SK-N-DZ (cell line): ENCODE data around the gene ST3GAL5.

Source experiments
- DNase-seq: peaks from one replicate; pipeline ENCODE4 v3.0.0-alpha.2; 2015; ENCODE audit warnings: low spot score

ST3GAL5 gene

GRCh38 chr2:85806358-85807118 lies 82.3 kb downstream of the ST3GAL5 start:
- DNase-seq, result no peak

- DNase-seq, result peak; percentile 29
Measured at GRCh38 chr2:85804583-85804982, 84.2 kb downstream of the ST3GAL5 start.

DNA sequence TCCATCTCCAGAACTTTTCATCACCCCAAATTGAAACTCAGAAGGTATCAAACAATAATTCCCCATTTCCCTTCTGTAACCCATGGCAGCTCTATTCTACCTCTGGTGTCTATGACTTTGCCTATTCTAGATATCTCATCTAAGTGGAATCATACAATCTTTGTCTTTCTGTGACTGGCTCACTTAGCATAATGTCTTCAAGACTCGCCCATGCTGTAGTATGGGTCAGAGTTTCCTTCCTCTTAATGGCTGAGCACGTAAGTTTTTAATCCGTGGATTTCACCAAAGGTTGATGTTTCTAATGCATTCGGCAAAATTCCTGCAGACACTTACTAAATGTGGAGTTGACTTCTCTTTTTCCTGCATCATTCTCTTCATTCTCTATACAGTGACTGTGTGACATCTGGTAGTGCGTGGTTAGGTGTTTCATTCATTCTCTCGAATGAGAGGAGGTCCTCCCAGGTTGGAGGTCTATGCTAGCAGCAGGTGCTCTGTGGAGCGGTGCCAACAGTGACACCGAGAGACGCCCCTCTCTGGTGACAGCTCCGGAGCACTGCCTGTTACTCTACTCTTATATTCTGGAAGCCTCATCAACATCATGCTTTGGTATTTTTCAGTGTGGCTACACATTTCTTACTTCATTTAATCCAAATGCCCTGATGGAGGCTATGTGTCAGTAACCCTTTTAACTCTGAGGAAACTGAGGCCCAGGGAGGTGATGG lies 84.9 kb downstream of the ST3GAL5 start:
- no peak for DNase-seq

DNA sequence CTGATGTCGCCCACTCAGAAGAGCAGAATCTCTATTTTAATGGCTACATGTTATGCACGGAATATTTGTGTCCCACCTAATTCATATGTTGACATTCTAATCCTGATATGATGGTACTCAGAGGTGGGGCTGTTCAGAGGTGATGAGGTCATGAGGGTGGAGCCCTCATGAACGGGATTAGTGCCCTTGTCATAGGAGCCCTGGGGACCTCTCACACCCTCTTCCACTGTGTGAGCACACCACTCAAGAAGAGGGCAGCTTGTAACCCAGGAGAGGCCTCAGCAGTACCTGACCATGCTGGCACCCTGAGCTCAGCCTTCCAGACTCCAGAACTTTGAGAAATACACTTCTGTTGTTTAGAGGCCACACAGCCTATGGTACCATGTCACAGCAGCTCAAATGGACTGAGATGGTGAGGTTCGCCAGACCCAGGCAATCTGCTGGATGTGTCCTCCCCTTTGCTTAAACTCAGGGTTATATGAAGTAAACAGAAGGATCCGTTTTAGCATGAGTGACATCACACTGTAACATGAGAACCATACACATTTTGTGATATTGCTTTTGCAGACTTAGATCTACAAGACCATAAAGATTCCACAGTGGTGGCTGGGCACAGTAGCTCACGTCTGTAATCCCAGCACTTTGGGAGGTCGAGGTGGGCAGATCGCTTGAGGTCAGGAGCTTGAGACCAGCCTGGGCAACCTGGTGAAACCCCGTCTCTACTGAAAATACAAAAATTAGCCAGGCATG lies 86.3 kb downstream of the ST3GAL5 start:
- no peak for DNase-seq

DNA sequence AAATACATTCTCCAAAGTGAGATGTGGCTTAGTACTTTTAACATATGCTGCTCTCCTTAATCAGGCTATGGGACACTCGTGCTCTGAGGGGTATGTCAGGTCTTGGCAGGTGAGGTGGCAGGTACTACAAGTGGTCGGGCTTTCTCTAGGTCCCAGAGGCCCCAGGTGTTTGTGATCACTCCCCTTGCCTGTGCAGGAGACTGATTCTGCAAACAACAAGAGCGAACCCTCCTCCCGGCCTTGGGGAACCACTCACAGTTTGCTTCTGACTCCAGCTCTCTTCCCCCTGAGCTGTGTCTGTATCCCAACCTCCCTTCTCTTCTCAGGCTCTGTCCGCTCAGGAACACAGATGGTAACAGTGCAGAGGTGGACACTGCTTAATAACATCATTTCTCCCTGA lies 86.9 kb downstream of the ST3GAL5 start:
- no peak for DNase-seq

- no peak for DNase-seq
Measured at GRCh38 chr2:85800586-85800985, 88.2 kb downstream of the ST3GAL5 start.

- DNase-seq, result no peak
Measured at GRCh38 chr2:85799215-85799956, 89.4 kb downstream of the ST3GAL5 start.

DNA sequence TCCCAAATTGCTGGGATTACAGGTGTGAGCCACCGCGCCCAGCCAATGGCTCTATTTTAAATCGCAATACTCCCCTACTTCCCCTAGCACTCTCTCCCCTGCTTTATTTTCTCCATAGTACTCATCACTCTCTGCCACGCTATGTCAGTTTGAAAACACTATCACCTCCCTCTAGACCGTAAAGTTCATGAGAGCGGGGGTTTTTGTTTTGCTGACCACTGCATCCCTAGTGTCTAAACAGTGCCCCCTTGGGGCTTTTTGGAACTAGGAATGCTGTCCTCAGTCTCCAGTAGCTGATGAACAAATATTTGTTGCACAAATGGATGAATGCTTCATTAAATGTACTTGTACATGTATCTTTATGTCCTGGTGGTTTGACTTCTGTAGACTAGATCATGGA lies 90.9 kb downstream of the ST3GAL5 start:
- DNase-seq, result peak; percentile 18

DNA sequence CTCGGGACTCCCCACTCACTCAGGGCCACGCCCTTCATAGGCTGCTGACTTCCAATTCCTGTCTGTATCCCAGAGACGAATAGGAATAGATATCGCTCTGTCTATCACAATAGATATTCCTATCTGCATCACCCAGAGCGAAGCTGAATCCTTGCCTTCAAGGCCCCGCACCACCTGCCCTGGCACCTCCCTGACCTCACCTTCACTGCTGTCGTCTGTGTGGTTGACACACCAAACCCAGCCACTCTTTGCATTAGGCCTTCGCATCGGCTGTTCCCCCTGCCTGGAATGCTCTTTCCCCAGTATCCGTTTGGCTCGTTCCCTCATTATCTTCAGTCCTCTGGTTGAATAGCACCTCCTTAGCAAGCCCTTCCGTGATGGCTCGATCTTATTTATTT lies 91.5 kb downstream of the ST3GAL5 start:
- no peak for DNase-seq

DNA sequence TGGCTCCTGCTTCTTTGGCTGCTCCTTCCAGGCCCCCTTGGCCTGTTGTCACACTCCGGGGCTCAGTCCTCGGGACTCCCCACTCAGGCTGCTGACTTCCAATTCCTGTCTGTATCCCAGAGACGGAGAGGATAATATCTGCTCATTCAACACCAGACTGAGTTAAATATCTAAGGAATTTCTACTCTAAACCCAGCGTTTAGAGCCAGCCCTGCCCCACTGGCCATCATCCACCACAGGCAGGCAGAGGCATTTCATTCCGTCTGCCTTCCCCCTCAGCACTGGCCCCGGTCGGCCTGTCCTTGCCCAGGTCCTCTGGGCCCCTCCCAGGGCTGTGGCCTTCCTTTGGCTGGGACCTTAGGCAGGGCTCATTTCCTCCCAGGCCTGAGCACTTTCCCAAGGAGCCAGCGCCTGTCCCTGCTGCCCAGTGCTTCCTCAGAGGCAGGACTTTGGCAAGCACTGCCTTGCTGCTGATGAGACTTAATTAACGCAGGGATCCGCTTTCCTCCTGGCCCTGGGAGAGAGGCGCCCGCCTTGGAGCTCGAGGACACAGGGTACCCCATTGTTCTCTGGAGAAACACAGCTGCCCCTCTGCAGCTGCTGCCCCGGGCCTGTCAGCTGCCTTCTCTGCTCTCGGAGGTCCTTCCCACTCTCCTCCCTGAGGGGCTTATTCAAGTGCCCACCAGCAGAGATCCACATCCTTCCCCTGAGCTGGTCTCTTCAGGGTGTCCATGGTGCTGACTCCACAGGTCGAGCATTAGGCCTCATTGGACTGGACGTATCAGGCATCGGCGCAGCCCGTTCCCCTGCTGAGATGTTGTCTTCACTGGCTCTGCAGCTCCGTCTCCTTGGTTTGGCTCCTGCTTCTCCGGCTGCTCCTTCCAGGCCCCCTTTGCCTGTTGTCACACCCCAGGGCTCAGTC lies 92.2 kb downstream of the ST3GAL5 start:
- peak; percentile 19 for DNase-seq

GRCh38 chr2:85796046-85796340 lies 92.8 kb downstream of the ST3GAL5 start:
- DNase-seq, result no peak

DNA sequence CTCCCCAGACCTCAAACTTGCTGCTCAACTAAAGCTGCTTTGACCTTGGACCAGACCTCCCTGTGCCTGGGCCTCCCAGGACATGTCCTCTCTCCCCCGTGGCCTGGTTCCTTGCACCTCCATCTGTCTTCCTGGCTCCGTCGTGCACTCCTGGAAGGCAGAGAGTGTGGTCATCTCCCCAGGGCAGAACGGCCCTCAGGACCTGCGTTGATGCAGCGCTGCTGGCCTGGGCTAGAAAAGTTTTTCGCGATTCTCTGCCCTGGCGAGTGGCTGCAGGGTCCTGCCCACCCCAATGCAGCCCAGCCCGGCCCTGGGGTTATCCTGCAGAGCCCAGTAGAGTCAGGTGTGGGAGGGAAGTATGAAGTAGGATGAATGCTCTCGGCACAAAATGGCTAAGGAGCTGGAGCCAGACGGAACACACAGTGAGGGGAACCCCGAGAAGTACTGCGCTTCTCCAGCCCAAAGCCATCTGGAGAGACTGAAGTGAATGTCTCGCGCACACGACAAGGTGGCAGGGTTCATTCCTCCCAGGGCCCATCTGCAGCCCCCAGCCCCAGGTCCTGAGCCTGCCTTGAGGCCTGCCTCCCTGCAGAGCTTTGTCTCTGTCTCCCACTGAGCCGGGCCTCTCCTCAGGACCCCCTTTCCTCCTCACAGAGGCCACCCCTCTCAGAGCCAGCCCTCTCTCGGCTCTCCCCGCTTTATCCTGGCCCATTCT lies 93.3 kb downstream of the ST3GAL5 start:
- no peak for DNase-seq

- DNase-seq, result no peak
Measured at GRCh38 chr2:85794491-85795121, 94.2 kb downstream of the ST3GAL5 start.

DNA sequence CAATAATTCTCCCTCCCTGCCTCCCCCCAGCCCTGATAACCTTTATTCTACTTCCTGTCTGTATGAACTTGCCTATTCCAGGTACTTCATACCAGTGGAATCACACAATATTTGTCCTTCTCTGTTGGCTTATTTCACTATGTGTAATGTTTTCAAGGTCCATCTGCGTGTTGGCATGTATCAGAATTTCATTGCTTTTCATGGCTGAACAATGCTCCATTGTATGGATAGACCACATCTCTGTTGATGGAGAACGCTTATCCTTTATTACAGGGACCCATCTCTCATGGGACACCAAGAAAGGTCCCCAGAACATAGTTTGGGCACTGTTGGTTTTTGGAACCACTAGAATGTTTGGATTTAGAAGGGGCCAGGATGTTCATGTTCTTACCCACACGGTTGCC lies 94.8 kb downstream of the ST3GAL5 start:
- DNase-seq, result no peak

DNA sequence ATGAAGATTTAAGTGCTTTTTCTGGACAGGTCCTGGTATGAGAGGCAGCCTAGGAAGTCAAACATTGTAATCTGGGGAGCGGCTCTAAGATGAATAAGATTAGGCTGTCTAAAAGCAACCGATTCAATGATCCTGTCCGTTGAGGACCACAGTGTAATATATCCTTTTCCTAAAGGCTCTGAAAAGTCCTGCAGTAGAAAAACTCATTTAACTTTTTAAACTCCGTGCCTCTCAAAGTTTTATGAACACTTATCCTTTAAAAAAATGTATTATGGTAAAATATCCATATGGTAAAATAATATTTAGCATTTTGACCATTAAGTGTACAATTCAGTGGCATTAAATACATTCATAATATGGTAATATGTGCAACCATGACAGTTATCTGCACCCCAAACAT lies 95.2 kb downstream of the ST3GAL5 start:
- DNase-seq, result no peak

DNA sequence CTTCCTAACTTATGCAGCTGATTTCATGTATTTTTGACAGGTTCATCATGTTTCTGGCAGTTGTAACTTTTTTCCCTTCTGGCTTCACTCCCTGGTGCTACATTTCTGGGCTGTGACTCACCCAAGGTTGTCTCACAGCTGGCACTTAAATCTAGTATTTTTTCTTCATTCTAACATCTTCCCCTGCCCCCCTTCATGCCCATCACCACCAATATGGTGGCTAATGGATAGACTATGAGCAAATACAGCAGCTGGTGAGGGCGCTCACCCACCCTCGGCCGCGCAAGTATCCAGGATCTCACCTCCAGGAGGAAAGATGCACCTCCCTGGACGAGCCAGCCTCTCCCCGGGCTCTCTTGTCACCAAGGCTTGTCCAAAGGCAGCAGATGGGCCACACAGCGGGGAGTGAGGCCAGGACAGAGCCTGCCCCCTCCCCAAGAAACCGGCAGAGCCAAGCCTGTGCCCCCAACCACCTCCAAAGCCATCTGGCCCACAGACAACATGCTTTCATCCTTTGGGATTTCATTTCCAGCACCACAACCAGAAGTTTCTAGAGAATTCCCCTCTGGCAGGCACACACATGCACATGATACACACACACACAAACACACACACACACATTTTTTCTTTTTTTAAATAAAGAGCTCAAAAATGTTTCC lies 95.9 kb downstream of the ST3GAL5 start:
- DNase-seq, result no peak

GRCh38 chr2:85791704-85792565 lies 96.9 kb downstream of the ST3GAL5 start:
- DNase-seq, result no peak

DNA sequence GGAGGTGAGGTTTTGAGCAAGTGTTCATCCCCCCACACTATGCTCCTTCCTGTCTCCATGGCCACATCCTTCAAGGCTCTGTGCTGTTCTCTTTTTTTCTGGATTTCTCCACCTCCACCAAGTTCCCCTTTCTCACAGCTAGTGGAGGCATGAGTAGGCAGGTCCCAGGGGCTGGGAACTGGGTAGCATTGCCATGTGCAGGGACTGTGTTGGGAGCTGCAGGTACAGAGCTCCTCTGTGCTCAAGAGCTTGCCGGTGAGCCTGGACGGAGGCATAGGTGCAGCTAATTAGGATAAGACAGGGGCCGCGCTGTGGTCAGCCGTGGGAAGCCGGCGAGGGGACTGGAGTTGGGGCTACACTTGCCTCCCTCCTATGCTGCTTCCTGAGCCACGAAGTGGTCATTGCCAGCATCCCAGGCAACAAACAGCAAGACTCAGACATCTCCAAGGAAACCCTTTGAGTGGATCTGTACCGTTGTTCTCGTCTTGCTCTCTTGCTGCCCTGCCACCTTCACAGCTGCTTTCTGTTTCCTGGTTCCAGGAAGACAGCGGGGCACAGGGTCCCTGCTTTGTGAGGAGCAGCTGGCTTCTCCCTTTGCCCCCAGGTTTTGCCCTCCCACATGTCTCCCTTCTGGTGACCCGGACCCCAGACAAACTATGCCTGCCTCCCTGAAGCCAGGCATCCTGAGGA lies 98.1 kb downstream of the ST3GAL5 start:
- DNase-seq, result no peak
